GM19099 (cell line): Measurements from ENCODE around the gene JADE2.

Source experiments
- POLR2A ChIP-seq: IDR thresholded peaks from 3 replicates; pipeline ENCODE4 v1.6.1; 2011; ENCODE audit warnings: low read depth; ENCODE audit not compliant: insufficient read length; ENCODE audit errors: extremely low read depth

The JADE2 gene

DNA sequence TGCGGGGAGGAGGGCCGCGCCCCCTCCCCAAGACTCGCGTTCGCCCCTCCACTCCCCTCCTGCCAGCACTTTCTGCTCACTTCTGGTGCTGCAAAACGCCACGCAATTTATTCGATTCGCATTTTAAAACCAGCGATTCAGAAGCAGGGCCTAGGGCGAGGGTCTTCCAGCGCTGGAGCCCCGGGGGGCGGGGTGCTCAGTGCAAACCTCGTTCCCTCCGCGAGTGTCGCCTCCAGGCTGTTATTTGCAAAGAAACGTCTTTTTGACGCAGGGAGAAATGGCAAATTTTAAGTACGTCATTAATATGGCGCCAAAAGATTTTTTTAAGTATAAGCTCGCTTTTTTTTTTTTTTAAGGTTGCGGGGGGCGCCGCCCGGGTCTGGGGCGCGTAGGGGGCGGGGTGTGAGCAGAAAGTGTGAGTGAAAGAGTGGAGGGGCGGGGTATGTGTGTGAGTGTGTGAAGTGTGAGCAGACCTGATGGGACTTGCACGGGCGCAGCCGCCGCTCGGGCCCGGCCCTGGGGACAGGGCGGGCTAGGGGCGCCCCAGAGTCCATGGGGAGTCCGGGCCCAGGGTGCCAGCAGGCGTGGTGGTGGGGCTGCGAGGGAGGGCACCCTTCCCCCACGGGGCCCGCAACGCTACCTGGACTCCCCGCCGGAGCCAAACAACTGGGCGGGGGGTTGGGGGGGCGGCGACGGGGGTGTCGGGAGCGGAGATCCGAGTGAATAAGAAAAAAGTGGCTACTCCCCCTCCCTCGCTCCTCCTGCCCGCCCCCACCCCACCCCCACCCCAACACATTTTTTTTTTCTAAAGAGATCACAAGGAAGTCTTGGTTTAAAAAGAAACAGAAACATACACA lies at the start of gene JADE2:
JADE2 (plus strand) TSS at position 845 of the 857 bp plus-strand sequence. CDS start 10,188 bp downstream, outside the sequence.
- TF ChIP-seq POLR2A: peak; percentile 61

- TF ChIP-seq POLR2A: no peak
Observed at GRCh38 chr5:134477462-134478245, 47.8 kb upstream of the JADE2 start.

DNA sequence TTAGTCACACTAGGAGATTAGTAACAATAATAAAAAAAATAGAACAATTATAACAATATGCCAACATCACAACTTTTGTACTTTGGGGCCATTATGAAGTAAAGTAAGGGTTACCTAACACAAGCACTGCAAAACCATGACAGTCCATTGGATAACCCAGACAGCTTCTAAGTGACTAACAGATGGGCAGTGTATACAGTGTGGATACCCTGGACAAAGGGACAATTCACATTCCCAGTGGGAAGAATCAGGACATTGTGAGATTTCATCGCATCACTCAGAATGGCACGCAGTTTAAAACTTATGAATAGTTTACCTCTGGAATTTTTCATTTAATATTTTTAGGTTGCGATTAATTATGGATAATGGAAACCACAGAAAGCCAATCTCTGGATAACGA lies 45.6 kb upstream of the JADE2 start:
- no peak for TF ChIP-seq POLR2A

DNA sequence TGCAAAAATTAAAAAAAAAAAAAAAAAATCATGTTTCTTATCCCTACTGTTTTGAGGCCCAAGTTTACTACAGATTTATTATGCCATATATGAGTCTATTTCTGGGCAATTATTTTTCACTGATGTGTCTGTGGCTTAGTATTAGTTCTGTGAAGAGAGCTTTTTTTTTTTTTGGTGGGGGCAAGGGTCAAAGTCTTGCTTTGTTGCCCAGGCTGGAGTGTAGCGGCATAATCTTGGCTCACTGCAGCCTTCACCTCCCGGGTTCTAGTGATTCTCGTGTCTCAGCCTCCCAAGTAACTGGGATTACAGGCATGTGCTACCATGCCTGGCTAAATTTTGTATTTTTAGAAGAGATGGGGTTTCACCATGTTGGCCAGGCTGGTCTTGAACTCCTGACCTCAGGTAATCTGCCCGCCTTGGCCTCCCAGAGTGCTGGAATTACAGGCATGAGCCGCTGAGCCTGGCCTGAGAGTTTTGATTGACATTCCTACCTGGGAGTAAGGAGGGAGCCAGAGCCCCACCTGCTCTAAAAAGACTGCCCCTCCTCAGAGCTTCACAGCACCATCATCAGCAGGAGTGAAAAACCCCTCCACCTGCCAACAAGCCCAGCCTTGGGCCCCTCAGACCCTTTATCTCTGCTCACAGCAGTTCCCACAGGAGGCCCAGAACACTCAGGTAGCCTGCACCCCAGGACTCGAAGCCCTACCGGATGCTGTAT lies 36.1 kb upstream of the JADE2 start:
- no peak for TF ChIP-seq POLR2A

GRCh38 chr5:134490255-134490924 lies 35.1 kb upstream of the JADE2 start:
- no peak for TF ChIP-seq POLR2A

DNA sequence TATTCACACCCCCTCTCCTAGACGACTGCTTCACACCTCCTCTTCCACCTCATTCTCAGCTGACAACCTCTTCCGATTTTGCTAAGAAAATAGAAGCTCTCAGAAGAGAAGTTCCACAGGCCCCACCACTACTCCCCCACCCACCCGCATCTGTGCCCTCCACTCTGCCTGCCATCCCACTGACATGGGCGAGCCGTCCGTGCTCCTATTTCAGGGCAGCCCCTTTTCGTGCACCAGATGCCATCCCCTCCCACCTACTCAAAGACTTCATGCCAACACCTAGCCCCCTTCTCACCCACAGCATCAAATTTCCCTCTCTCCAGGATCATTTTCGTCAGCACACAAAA lies 34.6 kb upstream of the JADE2 start:
- TF ChIP-seq POLR2A: no peak

DNA sequence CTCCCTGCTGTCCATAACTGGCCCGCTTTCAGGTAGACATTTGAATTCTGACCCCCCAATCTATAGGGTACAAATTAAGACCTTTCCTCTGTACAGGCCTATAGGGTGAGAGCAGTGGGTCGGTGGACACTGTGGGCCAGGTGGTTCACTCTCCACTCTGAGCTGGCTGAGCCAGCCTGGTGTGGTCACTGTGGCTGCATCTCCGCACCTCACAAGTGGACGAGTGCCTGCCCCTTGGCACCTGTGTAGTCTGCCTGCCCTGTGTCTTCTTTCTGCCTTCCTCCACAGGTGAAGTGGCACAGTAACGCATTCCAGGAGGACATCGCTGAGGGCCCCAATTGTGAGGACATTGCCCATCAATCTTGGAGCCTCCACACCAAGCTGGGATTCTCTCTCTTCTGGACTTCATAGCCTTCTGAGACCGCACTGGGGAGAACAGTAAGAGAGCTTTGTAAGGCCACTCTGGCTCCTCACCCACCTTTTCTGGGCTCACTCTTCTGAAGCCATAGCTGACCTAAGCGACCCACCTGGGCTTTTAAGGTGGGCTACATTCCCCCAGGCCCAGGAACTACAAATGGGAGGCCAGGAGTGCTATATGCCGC lies 33.5 kb upstream of the JADE2 start:
- TF ChIP-seq POLR2A: no peak

DNA sequence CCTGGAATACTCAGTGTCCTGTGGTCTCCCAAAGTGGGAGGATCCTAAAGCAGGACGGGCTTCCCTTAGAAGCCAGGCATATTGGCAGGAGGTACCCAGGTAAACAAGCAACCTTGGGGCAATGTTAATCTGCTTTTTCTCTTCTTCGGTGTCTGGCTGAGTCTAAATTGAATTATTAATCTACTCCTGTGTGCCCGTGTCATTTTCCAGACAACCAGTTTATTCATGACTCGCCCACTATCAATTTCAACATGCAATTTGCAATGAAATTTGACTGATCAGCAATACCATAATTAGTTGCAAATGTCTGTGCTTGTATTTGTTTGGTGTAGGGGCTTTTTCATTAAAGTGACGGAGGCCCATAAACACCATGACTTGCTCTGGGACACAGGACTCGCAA lies 32.9 kb upstream of the JADE2 start:
- no peak for TF ChIP-seq POLR2A

GRCh38 chr5:134493461-134494055 lies 31.9 kb upstream of the JADE2 start:
- TF ChIP-seq POLR2A: no peak

DNA sequence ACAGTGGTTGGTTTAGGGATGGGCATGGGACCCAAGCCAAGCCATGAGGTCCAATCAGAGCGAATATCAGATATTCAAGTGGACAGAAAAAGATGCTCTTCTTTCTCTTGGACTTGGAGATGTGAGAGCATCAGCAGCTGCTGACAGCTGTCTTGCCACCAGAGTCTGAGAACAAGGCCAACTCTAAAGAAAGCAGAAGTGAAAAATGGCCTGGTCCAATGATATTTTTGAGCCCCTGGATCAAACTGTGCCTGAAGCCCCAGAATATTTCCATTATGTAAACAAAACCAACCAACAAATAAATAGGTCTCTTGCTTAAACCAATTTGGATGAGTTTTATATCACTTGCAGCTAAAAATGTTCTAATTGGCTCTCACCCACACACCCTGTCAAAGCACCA lies 30.7 kb upstream of the JADE2 start:
- no peak for TF ChIP-seq POLR2A

GRCh38 chr5:134500699-134501430 lies 24.6 kb upstream of the JADE2 start:
- no peak for TF ChIP-seq POLR2A

- TF ChIP-seq POLR2A: no peak
Observed at GRCh38 chr5:134502259-134502658, 23.2 kb upstream of the JADE2 start.
